Upper lobe of left lung (tissue), 6 donors: ENCODE results near the gene NEO1. TPM values are rescaled to one million over a fixed set of nuclear protein-coding genes. Genes with fewer than 3 reads are reported as not detected.

Experiments used
- ATAC-seq, 2 donors: fragments of 200-7000 bp; cut with Tn5 transposase; one replicate each; pipeline ENCODE4 v1.9.1; 2022; ENCODE audit warnings: mild to moderate bottlenecking in 2 of 2, moderate library complexity in 2 of 2; ENCODE audit not compliant: low FRiP score in 2 of 2
- DNase-seq, 2 donors: peaks; one replicate each; pipeline ENCODE4 v3.0.0-alpha.2; 2019 to 2020
- H3K27ac ChIP-seq, 4 donors: fragments of 200-600 bp; sonication (generic); one replicate each; pipeline ENCODE4 v1.5.1; 2016 to 2019
- H3K27me3 ChIP-seq, 4 donors: fragments of 200-600 bp; sonication (generic); one replicate each; pipeline ENCODE4 v1.5.1; 2017 to 2019
- H3K36me3 ChIP-seq, 4 donors: fragments of 200-600 bp; sonication (generic); one replicate each; pipeline ENCODE4 v1.5.1; 2016 to 2019
- H3K4me1 ChIP-seq, 4 donors: fragments of 200-600 bp; sonication (generic); one replicate each; pipeline ENCODE4 v1.5.1; 2018 to 2019
- H3K4me3 ChIP-seq, 4 donors: fragments of 200-600 bp; sonication (generic); one replicate each; pipeline ENCODE4 v1.5.1; 2017 to 2019; ENCODE audit warnings: mild to moderate bottlenecking in 2 of 4, moderate library complexity in 1 of 4
- H3K9me3 ChIP-seq, 4 donors: fragments of 200-600 bp; sonication (generic); one replicate each; pipeline ENCODE4 v1.5.1; 2018 to 2019
- CTCF ChIP-seq, 6 experiments: fragments of 450-650 bp in 4 of 6; fragments of 200-600 bp in 2 of 6; sonication (generic) in 2 of 6; IDR thresholded peaks; one replicate each; pipeline ENCODE4 v1.5.1; 2016 to 2019; ENCODE audit warnings: antibody characterized with exemption in 6 of 6
- EP300 ChIP-seq, 4 donors: sonication (generic); formaldehyde crosslinking; IDR thresholded peaks; one replicate each; pipeline ENCODE4 v1.5.1; 2017; ENCODE audit warnings: antibody characterized with exemption in 4 of 4, control low read depth in 2 of 4
- POLR2A ChIP-seq, 4 donors: fragments of 450-650 bp; IDR thresholded peaks; one replicate each; pipeline ENCODE4 v1.5.1; 2016 to 2017; ENCODE audit warnings: antibody characterized with exemption in 4 of 4, mild to moderate bottlenecking in 2 of 4
- POLR2AphosphoS5 ChIP-seq, 2 donors: sonication (generic); formaldehyde crosslinking; IDR thresholded peaks; one replicate each; pipeline ENCODE4 v1.5.1; 2017; ENCODE audit warnings: antibody characterized with exemption in 2 of 2
- WGBS, 2 donors: methylation state at CpG; one replicate each; pipeline ENCODE4 v1.1.5; 2017 to 2018; 5-methylcytosine and 5-hydroxymethylcytosine counted together
- total RNA-seq, 6 donors: library from RNA; depleted of rRNA in 4 of 6; stranded (reverse); fragments of >200 nt in 4 of 6; gene quantifications; one replicate each; pipeline versions ENCODE4 v1.1.0 to v1.2.1, GENCODE V29; 2016 to 2021
- donor health status: DM: no; HTN: no; CAD: no; lungs with moderate emphysema.
- donor health status: DM: no; HTN: yes; CAD: no; lungs with severe emphysema.

Gene NEO1
- total RNA-seq, 6 donors from 2014 or later = 14.7 to 37.5 (median 28.2) TPM

DNA sequence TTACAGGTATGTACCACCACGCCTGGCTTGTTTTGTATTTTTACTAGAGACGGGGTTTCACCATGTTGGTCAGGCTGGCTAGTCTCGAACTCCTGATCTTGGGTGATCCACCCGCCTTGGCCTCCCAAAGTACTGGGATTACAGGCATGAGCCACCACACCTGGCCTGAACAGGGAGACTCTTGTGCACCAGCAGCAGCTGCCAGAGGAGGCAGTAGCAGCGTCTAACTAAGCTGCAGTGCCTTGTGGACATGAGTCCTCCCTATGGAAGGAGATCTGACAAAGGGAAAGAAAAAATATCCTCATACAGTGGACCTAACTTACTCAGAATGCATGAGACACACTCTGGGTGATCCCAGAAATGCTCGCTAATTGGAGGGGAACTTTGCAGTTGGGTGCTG lies 36.8 kb upstream of the NEO1 start:
- no peak overlapping the region for H3K27ac ChIP-seq
- DNase-seq = no peak
- TF ChIP-seq POLR2AphosphoS5 (IDR thresholded peaks at IDR 0.05) (no peak), EP300 (IDR thresholded peaks at IDR 0.05) (no peak)
- H3K4me1 ChIP-seq = peaks cover 0 to 1% (median 0%) of the 10 kb centered on the region in 4 donors
- no peak for ATAC-seq
- no peaks in the 10 kb centered on the region for H3K9me3 ChIP-seq
- H3K27me3 ChIP-seq = no peaks in the 10 kb centered on the region
- H3K36me3 ChIP-seq = no peaks in the 10 kb centered on the region
- H3K4me3 ChIP-seq = no peak overlapping the region
- 90 to 96% methylated on average over 6 of the region's 6 CpGs for WGBS, 2 donors

- H3K27ac ChIP-seq = no peak overlapping the region
- WGBS, 2 donors = 93 to 96% methylated on average over 1 of the region's 1 CpG
- DNase-seq = no peak
- H3K4me3 ChIP-seq = no peak overlapping the region
- H3K27me3 ChIP-seq = no peaks in the 10 kb centered on the region
- no peaks in the 10 kb centered on the region for H3K9me3 ChIP-seq
- no peaks in the 10 kb centered on the region for H3K4me1 ChIP-seq
- no peak for ATAC-seq
- TF ChIP-seq EP300 (IDR thresholded peaks at IDR 0.05) (no peak), POLR2A (IDR thresholded peaks at IDR 0.05) (no peak), POLR2AphosphoS5 (IDR thresholded peaks at IDR 0.05) (no peak), CTCF (IDR thresholded peaks at IDR 0.05) (no peak)
- H3K36me3 ChIP-seq = no peaks in the 10 kb centered on the region
Measured at GRCh38 chr15:73017987-73018386, 34.3 kb upstream of the NEO1 start.

GRCh38 chr15:73019154-73019553 lies 33.1 kb upstream of the NEO1 start:
- WGBS, 2 donors = 98% methylated on average over 3 of the region's 3 CpGs
- DNase-seq = no peak
- Histone ChIP-seq H3K4me1 (no peaks in the 10 kb centered on the region), H3K36me3 (no peaks in the 10 kb centered on the region), H3K27ac (no peak overlapping the region), H3K9me3 (no peaks in the 10 kb centered on the region), H3K27me3 (no peaks in the 10 kb centered on the region), H3K4me3 (no peak overlapping the region)
- TF ChIP-seq CTCF (IDR thresholded peaks at IDR 0.05) (no peak), EP300 (IDR thresholded peaks at IDR 0.05) (no peak), POLR2A (IDR thresholded peaks at IDR 0.05) (no peak), POLR2AphosphoS5 (IDR thresholded peaks at IDR 0.05) (no peak)
- no peak for ATAC-seq

GRCh38 chr15:73019601-73020146 lies 32.6 kb upstream of the NEO1 start:
- no peaks in the 10 kb centered on the region for H3K27me3 ChIP-seq
- H3K4me3 ChIP-seq = no peak overlapping the region
- no peaks in the 10 kb centered on the region for H3K4me1 ChIP-seq
- no peak for DNase-seq
- no peak for TF ChIP-seq EP300 (IDR thresholded peaks at IDR 0.05)
- no peak for TF ChIP-seq POLR2AphosphoS5 (IDR thresholded peaks at IDR 0.05)
- TF ChIP-seq CTCF (IDR thresholded peaks at IDR 0.05) = no peak
- TF ChIP-seq POLR2A (IDR thresholded peaks at IDR 0.05) = no peak
- no peak overlapping the region for H3K27ac ChIP-seq
- no peaks in the 10 kb centered on the region for H3K9me3 ChIP-seq
- no peaks in the 10 kb centered on the region for H3K36me3 ChIP-seq
- no peak for ATAC-seq
- WGBS, 2 donors = 82 to 94% methylated on average over 2 of the region's 2 CpGs

- DNase-seq (no peak), ATAC-seq (no peak)
- WGBS, 2 donors = 48 to 59% methylated on average over 8 of the region's 8 CpGs
- H3K4me1 ChIP-seq = no peaks in the 10 kb centered on the region
- no peak overlapping the region for H3K4me3 ChIP-seq
- no peaks in the 10 kb centered on the region for H3K9me3 ChIP-seq
- no peaks in the 10 kb centered on the region for H3K27me3 ChIP-seq
- TF ChIP-seq CTCF (IDR thresholded peaks at IDR 0.05) (no peak), POLR2AphosphoS5 (IDR thresholded peaks at IDR 0.05) (no peak), EP300 (IDR thresholded peaks at IDR 0.05) (no peak), POLR2A (IDR thresholded peaks at IDR 0.05) (no peak)
- H3K36me3 ChIP-seq = no peaks in the 10 kb centered on the region
- no peak overlapping the region for H3K27ac ChIP-seq
Measured at GRCh38 chr15:73021139-73021621, 31.1 kb upstream of the NEO1 start.
